Liver (tissue), 9 donors: ENCODE data around the gene MAGEF1. TPM values are rescaled to one million over a fixed set of nuclear protein-coding genes. Genes with fewer than 3 reads are reported as not detected.

ENCODE experiments used
- DNase-seq: peaks from one replicate; pipeline ENCODE4 v3.0.0-alpha.2; 2017; ENCODE audit warnings: low spot score
- H3K27ac ChIP-seq, 2 donors: one replicate each; pipeline ENCODE4 v1.7.0; 2013; ENCODE audit warnings: inconsistent platforms in 2 of 2, low read length in 2 of 2, control low read depth in 1 of 2, low read depth in 1 of 2, mild to moderate bottlenecking in 1 of 2
- H3K27me3 ChIP-seq, 4 donors: one replicate each; pipeline versions ENCODE4 v1.6.1 to v1.7.0; 2013; ENCODE audit warnings: low read length in 3 of 4, inconsistent platforms in 1 of 4, mild to moderate bottlenecking in 1 of 4, moderate library complexity in 1 of 4; ENCODE audit not compliant: control insufficient read depth in 4 of 4, insufficient read depth in 4 of 4
- H3K36me3 ChIP-seq, 4 donors: one replicate each; pipeline versions ENCODE4 v1.6.1 to v1.7.0; 2013; ENCODE audit warnings: low read length in 3 of 4, mild to moderate bottlenecking in 3 of 4, low read depth in 1 of 4, moderate library complexity in 1 of 4; ENCODE audit not compliant: control insufficient read depth in 4 of 4, insufficient read depth in 3 of 4
- H3K4me1 ChIP-seq, 4 donors: one replicate each; pipeline versions ENCODE4 v1.6.1 to v1.7.0; 2013; ENCODE audit warnings: low read length in 3 of 4, mild to moderate bottlenecking in 3 of 4, moderate library complexity in 1 of 4; ENCODE audit not compliant: control insufficient read depth in 4 of 4, insufficient read depth in 4 of 4
- H3K4me3 ChIP-seq, 3 donors: one replicate each; pipeline versions ENCODE4 v1.6.1 to v1.7.0; 2013; ENCODE audit warnings: low read length in 3 of 3, control low read depth in 1 of 3, low read depth in 1 of 3, mild to moderate bottlenecking in 1 of 3
- H3K9ac ChIP-seq, 2 donors: one replicate each; pipeline ENCODE4 v1.7.0; 2013; ENCODE audit warnings: low read length in 2 of 2, mild to moderate bottlenecking in 2 of 2, moderate library complexity in 2 of 2, control low read depth in 1 of 2, low read depth in 1 of 2
- H3K9me3 ChIP-seq, 4 donors: one replicate each; pipeline versions ENCODE4 v1.6.1 to v1.7.0; 2013; ENCODE audit warnings: low read length in 3 of 4; ENCODE audit not compliant: control insufficient read depth in 4 of 4
- EGR1 ChIP-seq, 2 donors: IDR thresholded peaks; 2 replicates each; pipeline ENCODE4 v1.6.1; 2016 to 2018; ENCODE audit warnings: antibody characterized with exemption in 2 of 2, low read depth in 2 of 2
- FOXA1 ChIP-seq: IDR thresholded peaks from 2 replicates; pipeline ENCODE4 v1.6.1; 2016; ENCODE audit warnings: antibody characterized with exemption
- FOXA2 ChIP-seq: IDR thresholded peaks from 2 replicates; pipeline ENCODE4 v1.6.1; 2016; ENCODE audit warnings: antibody characterized with exemption
- GABPA ChIP-seq, 2 donors: IDR thresholded peaks in 1 of 2; conservative IDR thresholded peaks in 1 of 2; 2 replicates each; pipeline ENCODE4 v1.6.1; 2016; ENCODE audit warnings: antibody characterized with exemption in 2 of 2, mild to moderate bottlenecking in 1 of 2, moderate library complexity in 1 of 2
- HNF4A ChIP-seq, 2 donors: conservative IDR thresholded peaks; 2 replicates each; pipeline ENCODE4 v1.6.1; 2016; ENCODE audit warnings: antibody characterized with exemption in 2 of 2, mild to moderate bottlenecking in 2 of 2
- HNF4G ChIP-seq: IDR thresholded peaks from 2 replicates; pipeline ENCODE4 v1.6.1; 2016; ENCODE audit warnings: antibody characterized with exemption
- JUND ChIP-seq, 2 donors: IDR thresholded peaks; 2 replicates each; pipeline ENCODE4 v1.6.1; 2016; ENCODE audit warnings: antibody characterized with exemption in 2 of 2
- NR2F2 ChIP-seq: IDR thresholded peaks from 2 replicates; pipeline ENCODE4 v1.6.1; 2016; ENCODE audit warnings: antibody characterized with exemption
- RAD21 ChIP-seq, 2 donors: IDR thresholded peaks; 2 replicates each; pipeline ENCODE4 v1.6.1; 2016; ENCODE audit warnings: antibody characterized with exemption in 2 of 2, mild to moderate bottlenecking in 2 of 2
- RXRA ChIP-seq, 2 donors: IDR thresholded peaks; 2 replicates each; pipeline ENCODE4 v1.6.1; 2017 to 2018; ENCODE audit warnings: antibody characterized with exemption in 2 of 2, mild to moderate bottlenecking in 1 of 2
- SP1 ChIP-seq: IDR thresholded peaks from 2 replicates; pipeline ENCODE4 v1.6.1; 2018; ENCODE audit warnings: antibody characterized with exemption, mild to moderate bottlenecking
- TAF1 ChIP-seq: conservative IDR thresholded peaks from 2 replicates; pipeline ENCODE4 v1.6.1; 2016; ENCODE audit warnings: antibody characterized with exemption, mild to moderate bottlenecking
- YY1 ChIP-seq: IDR thresholded peaks from 2 replicates; pipeline ENCODE4 v1.6.1; 2016; ENCODE audit warnings: antibody characterized with exemption, mild to moderate bottlenecking
- WGBS: extraction: QIAGEN DNeasy Blood & Tissue Kit; methylation state at CpG from one replicate; pipeline ENCODE4 v1.1.7; 2013; 5-methylcytosine and 5-hydroxymethylcytosine counted together
- polyA plus RNA-seq, 2 donors: library from polyadenylated mRNA; stranded (reverse) in 1 of 2; unstranded in 1 of 2; fragments of 200-250 nt in 1 of 2; fragments of >200 nt in 1 of 2; fragmentation: Nextera tagmentation in 1 of 2; extraction: Ambion mirVana in 1 of 2; gene quantifications; one replicate each; pipeline versions ENCODE4 v1.2.1 to v1.2.3, GENCODE V29; 2013 to 2015
- total RNA-seq, 2 donors: library from RNA; depleted of rRNA; stranded (reverse); fragments of >200 nt; gene quantifications; one replicate each; pipeline ENCODE4 v1.2.3, GENCODE V29; 2014
- TF ChIP-seq, protein P1 (sequence below): IDR thresholded peaks from 2 replicates; pipeline ENCODE4 v1.6.1; 2016; ENCODE audit warnings: antibody characterized with exemption
- TF ChIP-seq, protein P2 (sequence below): IDR thresholded peaks from 2 replicates; pipeline ENCODE4 v1.6.1; 2016; ENCODE audit warnings: antibody characterized with exemption
- TF ChIP-seq, protein P3 (sequence below): IDR thresholded peaks from 2 replicates; pipeline ENCODE4 v1.6.1; 2016; ENCODE audit warnings: antibody characterized with exemption
- TF ChIP-seq, protein P4 (sequence below): fragments of 150-350 bp; IDR thresholded peaks from 2 replicates; pipeline ENCODE4 v1.5.1; 2017; ENCODE audit warnings: improper control_type of control experiment, low read depth, low read length; ENCODE audit not compliant: missing input control
- TF ChIP-seq, protein P5 (sequence below): IDR thresholded peaks from 2 replicates; pipeline ENCODE4 v1.6.1; 2016; ENCODE audit warnings: antibody characterized with exemption, mild to moderate bottlenecking
- donor health status: healthy.
- donor health status: healthy.
- donor health status: healthy.
- donor health status: healthy.
- donor health status: healthy.

MAGEF1 gene
- total and polyA plus RNA-seq, 4 donors = 12.9 to 15.5 (median 14.3) TPM

DNA sequence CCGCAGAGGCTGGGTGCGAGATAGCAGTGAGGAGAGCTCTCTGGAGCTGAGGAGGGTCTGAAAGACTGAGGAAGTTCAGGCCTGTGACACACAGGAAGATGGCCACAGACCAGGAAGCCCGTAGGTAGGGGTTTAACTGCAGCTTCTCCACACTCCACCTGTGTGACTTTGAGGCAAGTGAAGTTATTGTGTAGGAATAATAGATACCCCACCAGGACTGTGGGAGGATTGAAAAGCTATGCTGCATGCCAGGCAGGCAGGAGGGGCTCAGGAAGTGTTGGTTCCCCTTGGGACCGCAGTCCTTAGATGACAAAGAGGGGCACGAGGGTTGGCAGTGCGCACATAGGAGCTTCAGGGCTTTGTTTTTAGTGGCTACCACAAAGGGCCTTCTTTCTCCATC is 50.9 kb downstream of the MAGEF1 start:
- Histone ChIP-seq H3K9me3 (no peaks in the 10 kb centered on the region), H3K27ac (no peak overlapping the region), H3K4me1 (no peaks in the 10 kb centered on the region), H3K27me3 (no peaks in the 10 kb centered on the region), H3K4me3 (no peak overlapping the region), H3K9ac (no peak overlapping the region), H3K36me3 (no peaks in the 10 kb centered on the region)
- no peak for DNase-seq
- WGBS = 88% methylated on average over 6 of the region's 6 CpGs
- TF ChIP-seq, protein P1, sequence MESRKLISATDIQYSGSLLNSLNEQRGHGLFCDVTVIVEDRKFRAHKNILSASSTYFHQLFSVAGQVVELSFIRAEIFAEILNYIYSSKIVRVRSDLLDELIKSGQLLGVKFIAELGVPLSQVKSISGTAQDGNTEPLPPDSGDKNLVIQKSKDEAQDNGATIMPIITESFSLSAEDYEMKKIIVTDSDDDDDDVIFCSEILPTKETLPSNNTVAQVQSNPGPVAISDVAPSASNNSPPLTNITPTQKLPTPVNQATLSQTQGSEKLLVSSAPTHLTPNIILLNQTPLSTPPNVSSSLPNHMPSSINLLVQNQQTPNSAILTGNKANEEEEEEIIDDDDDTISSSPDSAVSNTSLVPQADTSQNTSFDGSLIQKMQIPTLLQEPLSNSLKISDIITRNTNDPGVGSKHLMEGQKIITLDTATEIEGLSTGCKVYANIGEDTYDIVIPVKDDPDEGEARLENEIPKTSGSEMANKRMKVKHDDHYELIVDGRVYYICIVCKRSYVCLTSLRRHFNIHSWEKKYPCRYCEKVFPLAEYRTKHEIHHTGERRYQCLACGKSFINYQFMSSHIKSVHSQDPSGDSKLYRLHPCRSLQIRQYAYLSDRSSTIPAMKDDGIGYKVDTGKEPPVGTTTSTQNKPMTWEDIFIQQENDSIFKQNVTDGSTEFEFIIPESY = no peak
- TF ChIP-seq, protein P2, sequence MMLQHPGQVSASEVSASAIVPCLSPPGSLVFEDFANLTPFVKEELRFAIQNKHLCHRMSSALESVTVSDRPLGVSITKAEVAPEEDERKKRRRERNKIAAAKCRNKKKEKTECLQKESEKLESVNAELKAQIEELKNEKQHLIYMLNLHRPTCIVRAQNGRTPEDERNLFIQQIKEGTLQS = no peak
- TF ChIP-seq FOXA1 = no peak
- TF ChIP-seq HNF4A (conservative IDR thresholded peaks at IDR 0.05) = no peak
- TF ChIP-seq FOXA2 = no peak
- TF ChIP-seq YY1 = no peak
- TF ChIP-seq GABPA (IDR thresholded peaks at IDR 0.05 in 1 of 2, conservative IDR thresholded peaks at IDR 0.05 in 1 of 2) = no peak
- no peak for TF ChIP-seq NR2F2
- no peak for TF ChIP-seq RAD21 (IDR thresholded peaks at IDR 0.05)
- TF ChIP-seq, protein P3, sequence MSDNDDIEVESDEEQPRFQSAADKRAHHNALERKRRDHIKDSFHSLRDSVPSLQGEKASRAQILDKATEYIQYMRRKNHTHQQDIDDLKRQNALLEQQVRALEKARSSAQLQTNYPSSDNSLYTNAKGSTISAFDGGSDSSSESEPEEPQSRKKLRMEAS = no peak
- TF ChIP-seq, protein P4, sequence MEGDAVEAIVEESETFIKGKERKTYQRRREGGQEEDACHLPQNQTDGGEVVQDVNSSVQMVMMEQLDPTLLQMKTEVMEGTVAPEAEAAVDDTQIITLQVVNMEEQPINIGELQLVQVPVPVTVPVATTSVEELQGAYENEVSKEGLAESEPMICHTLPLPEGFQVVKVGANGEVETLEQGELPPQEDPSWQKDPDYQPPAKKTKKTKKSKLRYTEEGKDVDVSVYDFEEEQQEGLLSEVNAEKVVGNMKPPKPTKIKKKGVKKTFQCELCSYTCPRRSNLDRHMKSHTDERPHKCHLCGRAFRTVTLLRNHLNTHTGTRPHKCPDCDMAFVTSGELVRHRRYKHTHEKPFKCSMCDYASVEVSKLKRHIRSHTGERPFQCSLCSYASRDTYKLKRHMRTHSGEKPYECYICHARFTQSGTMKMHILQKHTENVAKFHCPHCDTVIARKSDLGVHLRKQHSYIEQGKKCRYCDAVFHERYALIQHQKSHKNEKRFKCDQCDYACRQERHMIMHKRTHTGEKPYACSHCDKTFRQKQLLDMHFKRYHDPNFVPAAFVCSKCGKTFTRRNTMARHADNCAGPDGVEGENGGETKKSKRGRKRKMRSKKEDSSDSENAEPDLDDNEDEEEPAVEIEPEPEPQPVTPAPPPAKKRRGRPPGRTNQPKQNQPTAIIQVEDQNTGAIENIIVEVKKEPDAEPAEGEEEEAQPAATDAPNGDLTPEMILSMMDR = no peak
- no peak for TF ChIP-seq RXRA (IDR thresholded peaks at IDR 0.05)
- no peak for TF ChIP-seq TAF1
- no peak for TF ChIP-seq SP1
- TF ChIP-seq, protein P5, sequence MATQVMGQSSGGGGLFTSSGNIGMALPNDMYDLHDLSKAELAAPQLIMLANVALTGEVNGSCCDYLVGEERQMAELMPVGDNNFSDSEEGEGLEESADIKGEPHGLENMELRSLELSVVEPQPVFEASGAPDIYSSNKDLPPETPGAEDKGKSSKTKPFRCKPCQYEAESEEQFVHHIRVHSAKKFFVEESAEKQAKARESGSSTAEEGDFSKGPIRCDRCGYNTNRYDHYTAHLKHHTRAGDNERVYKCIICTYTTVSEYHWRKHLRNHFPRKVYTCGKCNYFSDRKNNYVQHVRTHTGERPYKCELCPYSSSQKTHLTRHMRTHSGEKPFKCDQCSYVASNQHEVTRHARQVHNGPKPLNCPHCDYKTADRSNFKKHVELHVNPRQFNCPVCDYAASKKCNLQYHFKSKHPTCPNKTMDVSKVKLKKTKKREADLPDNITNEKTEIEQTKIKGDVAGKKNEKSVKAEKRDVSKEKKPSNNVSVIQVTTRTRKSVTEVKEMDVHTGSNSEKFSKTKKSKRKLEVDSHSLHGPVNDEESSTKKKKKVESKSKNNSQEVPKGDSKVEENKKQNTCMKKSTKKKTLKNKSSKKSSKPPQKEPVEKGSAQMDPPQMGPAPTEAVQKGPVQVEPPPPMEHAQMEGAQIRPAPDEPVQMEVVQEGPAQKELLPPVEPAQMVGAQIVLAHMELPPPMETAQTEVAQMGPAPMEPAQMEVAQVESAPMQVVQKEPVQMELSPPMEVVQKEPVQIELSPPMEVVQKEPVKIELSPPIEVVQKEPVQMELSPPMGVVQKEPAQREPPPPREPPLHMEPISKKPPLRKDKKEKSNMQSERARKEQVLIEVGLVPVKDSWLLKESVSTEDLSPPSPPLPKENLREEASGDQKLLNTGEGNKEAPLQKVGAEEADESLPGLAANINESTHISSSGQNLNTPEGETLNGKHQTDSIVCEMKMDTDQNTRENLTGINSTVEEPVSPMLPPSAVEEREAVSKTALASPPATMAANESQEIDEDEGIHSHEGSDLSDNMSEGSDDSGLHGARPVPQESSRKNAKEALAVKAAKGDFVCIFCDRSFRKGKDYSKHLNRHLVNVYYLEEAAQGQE = no peak
- TF ChIP-seq EGR1 (IDR thresholded peaks at IDR 0.05; ENCODE audit: low read depth in 2 of 2) = no peak
- no peak for TF ChIP-seq HNF4G
- TF ChIP-seq JUND (IDR thresholded peaks at IDR 0.05) = no peak

Other genes starting within 250 kb of the MAGEF1 start
- gene EPHB3, start 150.3 kb downstream of the MAGEF1 start, total RNA-seq = 1 to 10 TPM in 1 of 2 donors, under 1 TPM in 1; 0.84 to 1.8 TPM
- gene EPHB3, start 150.3 kb downstream of the MAGEF1 start, polyA plus RNA-seq = under 1 TPM; 0.14 to 0.51 TPM
- 10 to 100 TPM; 32.9 to 34.9 TPM for gene VPS8, start 100.1 kb upstream of the MAGEF1 start, total RNA-seq
- gene VPS8, start 100.1 kb upstream of the MAGEF1 start, polyA plus RNA-seq = 10 to 100 TPM in 1 of 2 donors, 1 to 10 TPM in 1; 4.2 to 13.0 TPM